ENCODE measurements around the gene SBF1.

The SBF1 gene

GRCh38 chr22:50465066-50465930 lies 9.5 kb downstream of the SBF1 start:
- no peak for DNase-seq

GRCh38 chr22:50464451-50464850 lies 10.4 kb downstream of the SBF1 start:
- DNase-seq = no peak

GRCh38 chr22:50463188-50463900 lies 11.5 kb downstream of the SBF1 start:
- DNase-seq = no peak

- DNase-seq = no peak
These were observed 12.8 kb downstream of the SBF1 start for GRCh38 chr22:50461979-50462540.

- no peak for DNase-seq
These were observed 13.3 kb downstream of the SBF1 start for GRCh38 chr22:50461536-50461935.

- no peak for DNase-seq
These were observed 13.9 kb downstream of the SBF1 start for GRCh38 chr22:50460938-50461337.

GRCh38 chr22:50459496-50460140 lies 15.2 kb downstream of the SBF1 start:
- no peak for DNase-seq

GRCh38 chr22:50459016-50459415 lies 15.8 kb downstream of the SBF1 start:
- no peak for DNase-seq

- no peak for DNase-seq
These were observed 18.2 kb downstream of the SBF1 start for GRCh38 chr22:50456466-50457234.

- DNase-seq = no peak
These were observed 18.8 kb downstream of the SBF1 start for GRCh38 chr22:50456026-50456425.

GRCh38 chr22:50455201-50455600 lies 19.6 kb downstream of the SBF1 start:
- DNase-seq = no peak

GRCh38 chr22:50454556-50455075 lies 20.2 kb downstream of the SBF1 start:
- DNase-seq = no peak

GRCh38 chr22:50452649-50453048 lies 22.2 kb downstream of the SBF1 start:
- no peak for DNase-seq

- DNase-seq = no peak
These were observed 27.0 kb downstream of the SBF1 start for GRCh38 chr22:50447576-50448551.

- DNase-seq = no peak
These were observed 27.9 kb downstream of the SBF1 start for GRCh38 chr22:50446708-50447575.

- DNase-seq = no peak
These were observed 28.7 kb downstream of the SBF1 start for GRCh38 chr22:50445880-50446707.

- no peak for DNase-seq
These were observed 29.6 kb downstream of the SBF1 start for GRCh38 chr22:50445071-50445879.

- no peak for DNase-seq
These were observed 30.2 kb downstream of the SBF1 start for GRCh38 chr22:50444663-50445062.
